GM19025 (cell line): ENCODE results near the gene BGN.

ENCODE experiments used
- ATAC-seq: cut with Tn5 transposase; IDR thresholded peaks from one replicate; pipeline ENCODE4 v1.9.1; 2021; ENCODE audit warnings: mild to moderate bottlenecking, low read depth, moderate library complexity; ENCODE audit not compliant: unreplicated experiment

The BGN gene

DNA sequence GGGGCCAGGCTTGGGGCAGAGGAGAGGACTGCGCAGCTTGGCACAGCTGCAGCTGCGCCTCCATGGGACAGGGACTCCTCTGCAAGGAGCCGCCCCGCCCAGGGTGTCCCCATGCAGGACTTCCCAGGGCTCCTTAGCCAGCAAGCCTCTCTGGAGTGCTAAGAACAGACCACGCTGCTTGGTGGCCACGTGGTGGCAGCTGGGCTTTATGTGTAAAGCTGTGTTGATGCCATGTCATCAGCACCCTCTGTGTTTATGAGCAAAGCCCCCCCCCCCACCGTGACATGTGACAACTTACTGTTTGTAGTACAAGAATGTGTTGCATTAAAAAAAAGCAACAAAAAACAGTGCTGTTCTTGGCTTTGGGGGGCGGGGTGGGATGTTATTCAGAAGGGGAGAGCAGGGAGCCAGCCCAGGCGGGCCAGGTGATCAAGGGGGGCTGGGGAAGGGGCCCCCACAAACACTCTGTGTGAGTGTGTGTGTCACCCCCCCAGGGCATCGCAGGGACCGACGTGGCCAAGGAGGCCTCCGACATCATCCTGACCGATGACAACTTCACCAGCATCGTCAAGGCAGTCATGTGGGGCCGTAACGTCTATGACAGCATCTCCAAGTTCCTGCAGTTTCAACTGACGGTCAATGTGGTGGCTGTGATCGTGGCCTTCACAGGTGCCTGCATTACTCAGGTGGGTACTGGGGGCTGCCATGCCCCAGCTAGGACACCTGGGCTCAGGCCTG lies 63.0 kb downstream of the BGN start:
- ATAC-seq: no peak
